ENCODE results near the gene CMC4. TPM values are rescaled to one million over a fixed set of nuclear protein-coding genes. Genes with fewer than 3 reads are reported as not detected.

Gene CMC4
- total and polyA plus RNA-seq, 9 of the 15 experiments (the other 6 are each of a cell fraction or from before 2014, with no cell fraction given): 3.5 to 16.9 (median 8.2) TPM

GRCh38 chrX:155026727-155027508 lies 44.0 kb downstream of the CMC4 start, which contains the start of gene FUNDC2 (continued):
- no peak for TF ChIP-seq CTCF (IDR thresholded peaks at IDR 0.05 in 2 of 3, conservative IDR thresholded peaks at IDR 0.05 in 1 of 3; ENCODE audit: insufficient read depth in 2 of 3, low read depth in 1 of 3, low read length in 3 of 3)
- peak; percentile 72 for TF ChIP-seq HCFC1 (IDR thresholded peaks at IDR 0.05; ENCODE audit: low read depth, low read length)
- TF ChIP-seq HBP1 (CRISPR knock-in tag; IDR thresholded peaks at IDR 0.05): no peak
- TF ChIP-seq SAFB (IDR thresholded peaks at IDR 0.05; ENCODE audit: borderline replicate concordance, low read depth, low read length): peak; percentile 94
- TF ChIP-seq, protein P1, sequence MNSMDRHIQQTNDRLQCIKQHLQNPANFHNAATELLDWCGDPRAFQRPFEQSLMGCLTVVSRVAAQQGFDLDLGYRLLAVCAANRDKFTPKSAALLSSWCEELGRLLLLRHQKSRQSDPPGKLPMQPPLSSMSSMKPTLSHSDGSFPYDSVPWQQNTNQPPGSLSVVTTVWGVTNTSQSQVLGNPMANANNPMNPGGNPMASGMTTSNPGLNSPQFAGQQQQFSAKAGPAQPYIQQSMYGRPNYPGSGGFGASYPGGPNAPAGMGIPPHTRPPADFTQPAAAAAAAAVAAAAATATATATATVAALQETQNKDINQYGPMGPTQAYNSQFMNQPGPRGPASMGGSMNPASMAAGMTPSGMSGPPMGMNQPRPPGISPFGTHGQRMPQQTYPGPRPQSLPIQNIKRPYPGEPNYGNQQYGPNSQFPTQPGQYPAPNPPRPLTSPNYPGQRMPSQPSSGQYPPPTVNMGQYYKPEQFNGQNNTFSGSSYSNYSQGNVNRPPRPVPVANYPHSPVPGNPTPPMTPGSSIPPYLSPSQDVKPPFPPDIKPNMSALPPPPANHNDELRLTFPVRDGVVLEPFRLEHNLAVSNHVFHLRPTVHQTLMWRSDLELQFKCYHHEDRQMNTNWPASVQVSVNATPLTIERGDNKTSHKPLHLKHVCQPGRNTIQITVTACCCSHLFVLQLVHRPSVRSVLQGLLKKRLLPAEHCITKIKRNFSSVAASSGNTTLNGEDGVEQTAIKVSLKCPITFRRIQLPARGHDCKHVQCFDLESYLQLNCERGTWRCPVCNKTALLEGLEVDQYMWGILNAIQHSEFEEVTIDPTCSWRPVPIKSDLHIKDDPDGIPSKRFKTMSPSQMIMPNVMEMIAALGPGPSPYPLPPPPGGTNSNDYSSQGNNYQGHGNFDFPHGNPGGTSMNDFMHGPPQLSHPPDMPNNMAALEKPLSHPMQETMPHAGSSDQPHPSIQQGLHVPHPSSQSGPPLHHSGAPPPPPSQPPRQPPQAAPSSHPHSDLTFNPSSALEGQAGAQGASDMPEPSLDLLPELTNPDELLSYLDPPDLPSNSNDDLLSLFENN (IDR thresholded peaks at IDR 0.05; ENCODE audit: low read depth in 2 of 2, low read length in 2 of 2): no peak
- no peak for TF ChIP-seq HIVEP1 (CRISPR knock-in tag; IDR thresholded peaks at IDR 0.05)
- no peak for TF ChIP-seq ADNP (tag; IDR thresholded peaks at IDR 0.05)
- no peak for TF ChIP-seq XRCC5 (IDR thresholded peaks at IDR 0.05; ENCODE audit: low read depth, low read length)
- no peak for TF ChIP-seq COPS2 (conservative IDR thresholded peaks at IDR 0.05)
- peak; percentile 80 for TF ChIP-seq PCBP1 (IDR thresholded peaks at IDR 0.05; ENCODE audit: low read depth, low read length, poor library complexity, severe bottlenecking)
- no peak for TF ChIP-seq POLR2AphosphoS2 (IDR thresholded peaks at IDR 0.05; ENCODE audit: low read length)
- TF ChIP-seq, protein P2, sequence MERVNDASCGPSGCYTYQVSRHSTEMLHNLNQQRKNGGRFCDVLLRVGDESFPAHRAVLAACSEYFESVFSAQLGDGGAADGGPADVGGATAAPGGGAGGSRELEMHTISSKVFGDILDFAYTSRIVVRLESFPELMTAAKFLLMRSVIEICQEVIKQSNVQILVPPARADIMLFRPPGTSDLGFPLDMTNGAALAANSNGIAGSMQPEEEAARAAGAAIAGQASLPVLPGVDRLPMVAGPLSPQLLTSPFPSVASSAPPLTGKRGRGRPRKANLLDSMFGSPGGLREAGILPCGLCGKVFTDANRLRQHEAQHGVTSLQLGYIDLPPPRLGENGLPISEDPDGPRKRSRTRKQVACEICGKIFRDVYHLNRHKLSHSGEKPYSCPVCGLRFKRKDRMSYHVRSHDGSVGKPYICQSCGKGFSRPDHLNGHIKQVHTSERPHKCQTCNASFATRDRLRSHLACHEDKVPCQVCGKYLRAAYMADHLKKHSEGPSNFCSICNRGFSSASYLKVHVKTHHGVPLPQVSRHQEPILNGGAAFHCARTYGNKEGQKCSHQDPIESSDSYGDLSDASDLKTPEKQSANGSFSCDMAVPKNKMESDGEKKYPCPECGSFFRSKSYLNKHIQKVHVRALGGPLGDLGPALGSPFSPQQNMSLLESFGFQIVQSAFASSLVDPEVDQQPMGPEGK (CRISPR knock-in tag; IDR thresholded peaks at IDR 0.05; ENCODE audit: borderline replicate concordance): no peak
- TF ChIP-seq NRF1 (conservative IDR thresholded peaks at IDR 0.05 in 1 of 2, IDR thresholded peaks at IDR 0.05 in 1 of 2): peak; percentile 92 to 94
- no peak for TF ChIP-seq RBM14 (IDR thresholded peaks at IDR 0.05; ENCODE audit: borderline replicate concordance, insufficient read depth, low read depth, low read length)
- no peak for TF ChIP-seq CEBPG (CRISPR knock-in tag; IDR thresholded peaks at IDR 0.05)
- no peak for TF ChIP-seq CEBPG (tag; conservative IDR thresholded peaks at IDR 0.05 in 1 of 2, IDR thresholded peaks at IDR 0.05 in 1 of 2)
- no peak for TF ChIP-seq ETV6 (IDR thresholded peaks at IDR 0.05; ENCODE audit: borderline replicate concordance in 1 of 2, low read depth in 2 of 2, low read length in 1 of 2)
- TF ChIP-seq ETV6 (CRISPR knock-in tag; IDR thresholded peaks at IDR 0.05; ENCODE audit: borderline replicate concordance): no peak
